Mucosa of descending colon (tissue), 3 donors: ENCODE data around the gene CCR8. TPM values are rescaled to one million over a fixed set of nuclear protein-coding genes. Genes with fewer than 3 reads are reported as not detected.
A peak's percentile ranks its signal among the peaks of the same experiment; 100 is the strongest.
"Not testable (repeated sequence)": the region's sequence is repeated elsewhere in the genome, so short reads cannot be mapped to it uniquely, and the experiment has no call there.

Source experiments
- ATAC-seq: fragments of 200-7000 bp; cut with Tn5 transposase; one replicate; pipeline ENCODE4 v1.9.1; 2020; ENCODE audit warnings: mild to moderate bottlenecking, moderate library complexity
- DNase-seq, 3 donors: peaks; one replicate each; pipeline ENCODE4 v3.0.0-alpha.2; 2020
- H3K36me3 ChIP-seq: fragments of 200-600 bp; one replicate; pipeline ENCODE4 v1.8.0; 2021; ENCODE audit warnings: low read depth, mild to moderate bottlenecking
- H3K4me1 ChIP-seq: fragments of 200-600 bp; one replicate; pipeline ENCODE4 v1.8.0; 2021; ENCODE audit warnings: low read depth, mild to moderate bottlenecking
- H3K4me3 ChIP-seq: fragments of 200-600 bp; one replicate; pipeline ENCODE4 v1.8.0; 2021; ENCODE audit warnings: mild to moderate bottlenecking
- H3K9me3 ChIP-seq: fragments of 200-600 bp; one replicate; pipeline ENCODE4 v1.8.0; 2021; ENCODE audit warnings: mild to moderate bottlenecking
- intact Hi-C, 2 donors: fragments of 100-400 bp; cut with DNase I in 1 of 2; cut with micrococcal nuclease in 1 of 2; formaldehyde crosslinking; loops; one replicate each; pipeline versions ENCODE4 v1.11.0 to v1.11.1; 2022; cut with DNase I, micrococcal nuclease
- total RNA-seq, 3 donors: library from RNA; stranded (reverse); fragmentation: NEBNext Ultra II Directional in 2 of 3; extraction: Animal tissue kit (Norgen Biotek cat#: 25700) in 2 of 3; gene quantifications; one replicate each; pipeline versions ENCODE4 v1.2.1 to v1.2.4, GENCODE V29; 2021 to 2023
- TF ChIP-seq, protein P1 (sequence below): fragments of 200-600 bp; IDR thresholded peaks from one replicate; pipeline ENCODE4 v1.8.0; 2022; ENCODE audit warnings: antibody characterized with exemption, mild to moderate bottlenecking
- donor health status: DM: no; HTN: no; CAD: no; lungs with moderate emphysema.
- donor health status: DM: no; HTN: no; CAD: no.
- donor health status: DM: no; HTN: yes; CAD: no.

The CCR8 gene
- total RNA-seq, 3 donors from 2014 or later: 0.36 TPM; not detected in 2

DNA sequence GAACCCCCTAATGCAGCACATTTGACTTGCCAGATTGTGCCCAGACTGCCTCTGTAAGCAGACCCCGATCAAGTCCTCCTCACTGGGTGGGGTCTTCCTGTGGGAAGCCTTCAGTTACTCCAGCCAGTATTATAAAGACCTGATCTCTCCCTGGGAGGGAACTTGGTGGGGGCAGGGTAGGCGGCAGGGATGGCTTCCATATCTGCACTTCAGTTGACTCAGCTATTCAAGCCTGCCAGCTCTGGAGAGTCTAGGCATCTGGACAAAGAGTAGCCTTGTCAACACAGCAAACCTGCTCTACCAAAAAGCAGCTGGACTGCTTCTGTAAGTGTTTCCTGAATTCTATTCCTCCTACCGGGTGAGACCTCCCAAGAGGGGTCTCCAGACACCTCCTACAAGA is 32.7 kb downstream of the CCR8 start:
- intact Hi-C loops: no loop called here
- Histone ChIP-seq H3K4me3 (no peak overlapping the region), H3K4me1 (no peaks in the 10 kb centered on the region), H3K36me3 (no peaks in the 10 kb centered on the region), H3K9me3 (no peaks in the 10 kb centered on the region)
- TF ChIP-seq, protein P1, sequence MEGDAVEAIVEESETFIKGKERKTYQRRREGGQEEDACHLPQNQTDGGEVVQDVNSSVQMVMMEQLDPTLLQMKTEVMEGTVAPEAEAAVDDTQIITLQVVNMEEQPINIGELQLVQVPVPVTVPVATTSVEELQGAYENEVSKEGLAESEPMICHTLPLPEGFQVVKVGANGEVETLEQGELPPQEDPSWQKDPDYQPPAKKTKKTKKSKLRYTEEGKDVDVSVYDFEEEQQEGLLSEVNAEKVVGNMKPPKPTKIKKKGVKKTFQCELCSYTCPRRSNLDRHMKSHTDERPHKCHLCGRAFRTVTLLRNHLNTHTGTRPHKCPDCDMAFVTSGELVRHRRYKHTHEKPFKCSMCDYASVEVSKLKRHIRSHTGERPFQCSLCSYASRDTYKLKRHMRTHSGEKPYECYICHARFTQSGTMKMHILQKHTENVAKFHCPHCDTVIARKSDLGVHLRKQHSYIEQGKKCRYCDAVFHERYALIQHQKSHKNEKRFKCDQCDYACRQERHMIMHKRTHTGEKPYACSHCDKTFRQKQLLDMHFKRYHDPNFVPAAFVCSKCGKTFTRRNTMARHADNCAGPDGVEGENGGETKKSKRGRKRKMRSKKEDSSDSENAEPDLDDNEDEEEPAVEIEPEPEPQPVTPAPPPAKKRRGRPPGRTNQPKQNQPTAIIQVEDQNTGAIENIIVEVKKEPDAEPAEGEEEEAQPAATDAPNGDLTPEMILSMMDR: no peak
- no peak for ATAC-seq
- DNase-seq: no peak

DNA sequence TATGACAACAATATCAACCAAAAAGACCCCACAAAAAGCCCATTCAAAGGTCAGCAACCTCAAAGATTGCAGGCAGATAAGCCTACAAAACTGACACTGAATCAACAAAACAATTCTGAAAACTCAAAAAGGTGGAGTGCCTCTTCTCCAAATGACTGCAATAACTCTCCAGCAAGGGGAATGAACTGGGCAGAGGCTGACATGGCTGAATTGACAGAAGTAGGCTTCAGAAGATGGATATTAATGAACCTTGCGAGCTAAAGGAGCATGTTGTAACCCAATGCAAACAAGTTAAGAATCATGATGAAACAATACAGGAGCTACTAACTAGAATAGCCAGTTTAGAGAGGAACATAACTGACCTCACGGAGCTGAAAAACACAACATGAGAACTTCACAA is 33.3 kb downstream of the CCR8 start:
- no peak for ATAC-seq
- Histone ChIP-seq H3K4me3 (no peak overlapping the region), H3K4me1 (no peaks in the 10 kb centered on the region), H3K36me3 (no peaks in the 10 kb centered on the region), H3K9me3 (no peaks in the 10 kb centered on the region)
- intact Hi-C loops: no loop called here
- TF ChIP-seq, protein P1: no peak
- DNase-seq: no peak

DNA sequence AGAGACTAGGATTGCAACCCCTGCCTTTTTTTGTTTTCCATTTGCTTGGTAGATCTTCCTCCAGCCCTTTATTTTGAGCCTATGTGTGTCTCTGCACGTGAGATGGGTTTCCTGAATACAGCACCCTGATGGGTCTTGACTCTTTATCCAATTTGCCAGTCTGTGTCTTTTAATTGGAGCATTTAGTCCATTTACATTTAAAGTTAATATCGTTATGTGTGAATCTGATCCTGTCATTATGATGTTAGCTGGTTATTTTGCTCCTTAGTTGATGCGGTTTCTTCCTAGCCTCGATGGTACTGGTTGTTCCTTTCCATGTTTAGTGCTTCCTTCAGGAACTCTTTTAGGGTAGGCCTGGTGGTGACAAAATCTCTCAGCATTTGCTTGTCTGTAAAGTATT is 40.9 kb downstream of the CCR8 start:
- ATAC-seq, H3K4me1 ChIP-seq, H3K36me3 ChIP-seq, H3K4me3 ChIP-seq, DNase-seq, intact Hi-C loops, H3K9me3 ChIP-seq: not testable (repeated sequence)

GRCh38 chr3:39372833-39373232 is 43.3 kb downstream of the CCR8 start:
- DNase-seq (no peak), ATAC-seq (no peak)
- no peaks in the 10 kb centered on the region for H3K4me1 ChIP-seq
- intact Hi-C loops: no loop called here
- no peaks in the 10 kb centered on the region for H3K36me3 ChIP-seq
- no peaks in the 10 kb centered on the region for H3K9me3 ChIP-seq
- no peak overlapping the region for H3K4me3 ChIP-seq
- TF ChIP-seq, protein P1: no peak

GRCh38 chr3:39376959-39377634 is 47.6 kb downstream of the CCR8 start:
- TF ChIP-seq, protein P1: no peak
- H3K4me3 ChIP-seq: no peak overlapping the region
- DNase-seq (no peak), ATAC-seq (no peak)
- peaks cover 4% of the 10 kb centered on the region for H3K4me1 ChIP-seq
- intact Hi-C loops: no loop called here
- H3K36me3 ChIP-seq: no peaks in the 10 kb centered on the region
- no peaks in the 10 kb centered on the region for H3K9me3 ChIP-seq

- peak in 2 of 3 donors; percentile 62 to 90 for DNase-seq
- intact Hi-C loops: no loop called here
Observed at GRCh38 chr3:39378088-39378487, 48.6 kb downstream of the CCR8 start.

More at GRCh38 chr3:39378088-39378487, 48.6 kb downstream of the CCR8 start:
- peak; percentile 93 for ATAC-seq
- TF ChIP-seq, protein P1: peak; percentile 51
- H3K36me3 ChIP-seq: no peaks in the 10 kb centered on the region
- peaks cover 9% of the 10 kb centered on the region for H3K4me1 ChIP-seq
- no peaks in the 10 kb centered on the region for H3K9me3 ChIP-seq
- no peak overlapping the region for H3K4me3 ChIP-seq
